Activated T-cell treated with anti-CD3 and anti-CD28 coated beads for 24 hours (primary cell): ENCODE results near the gene FUT8.
A peak's percentile ranks its signal among the peaks of the same experiment; 100 is the strongest.

ENCODE experiments used
- DNase-seq: peaks from one replicate; pipeline ENCODE4 v3.0.0-alpha.2; 2020; ENCODE audit warnings: low read depth

FUT8 gene

DNA sequence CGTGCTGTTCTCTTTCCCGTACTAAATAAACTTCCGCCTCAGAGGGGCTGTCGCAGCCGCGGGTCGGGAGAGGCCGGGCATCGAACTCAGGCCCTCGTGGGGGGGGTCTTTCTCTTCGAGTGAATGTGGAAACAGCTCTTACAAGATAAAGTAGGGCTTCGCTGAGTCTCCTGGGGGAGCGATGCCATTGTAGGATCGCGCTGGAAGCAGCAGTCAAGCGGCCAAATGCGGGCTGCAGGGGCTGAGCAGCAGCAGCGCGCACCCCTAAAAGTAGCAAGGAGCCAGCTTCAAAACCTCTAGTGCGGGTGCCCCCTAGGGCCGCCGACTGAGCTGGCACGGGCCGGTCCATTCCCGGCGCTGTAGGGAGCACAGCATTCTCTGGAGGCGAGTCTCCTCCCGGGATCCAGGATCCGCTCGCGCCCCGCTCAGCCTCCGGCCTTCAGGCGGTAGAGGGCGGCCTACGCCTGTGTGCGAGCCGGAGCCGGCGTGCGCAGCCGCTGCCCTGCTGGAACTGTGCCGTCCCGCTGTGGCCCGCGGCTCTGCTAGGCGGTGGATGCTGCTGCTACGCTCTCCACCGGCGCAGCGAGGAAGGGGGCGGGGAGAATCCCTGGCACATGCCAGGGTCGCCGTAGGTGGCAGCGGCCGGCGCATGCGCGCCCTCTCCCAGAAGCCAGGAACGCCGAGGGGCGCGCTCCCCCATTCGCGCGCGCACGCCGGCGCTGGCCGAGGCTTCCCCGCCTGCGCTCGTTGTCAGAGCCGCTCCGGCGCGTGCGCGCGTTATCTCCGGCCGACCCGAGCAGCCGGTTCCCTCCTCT lies at the start of gene FUT8:
TSS of gene FUT8 (plus strand) at position 699 of the 815 bp plus-strand sequence. CDS start 148,834 bp downstream, outside the sequence.
- peak; percentile 94 for DNase-seq

DNA sequence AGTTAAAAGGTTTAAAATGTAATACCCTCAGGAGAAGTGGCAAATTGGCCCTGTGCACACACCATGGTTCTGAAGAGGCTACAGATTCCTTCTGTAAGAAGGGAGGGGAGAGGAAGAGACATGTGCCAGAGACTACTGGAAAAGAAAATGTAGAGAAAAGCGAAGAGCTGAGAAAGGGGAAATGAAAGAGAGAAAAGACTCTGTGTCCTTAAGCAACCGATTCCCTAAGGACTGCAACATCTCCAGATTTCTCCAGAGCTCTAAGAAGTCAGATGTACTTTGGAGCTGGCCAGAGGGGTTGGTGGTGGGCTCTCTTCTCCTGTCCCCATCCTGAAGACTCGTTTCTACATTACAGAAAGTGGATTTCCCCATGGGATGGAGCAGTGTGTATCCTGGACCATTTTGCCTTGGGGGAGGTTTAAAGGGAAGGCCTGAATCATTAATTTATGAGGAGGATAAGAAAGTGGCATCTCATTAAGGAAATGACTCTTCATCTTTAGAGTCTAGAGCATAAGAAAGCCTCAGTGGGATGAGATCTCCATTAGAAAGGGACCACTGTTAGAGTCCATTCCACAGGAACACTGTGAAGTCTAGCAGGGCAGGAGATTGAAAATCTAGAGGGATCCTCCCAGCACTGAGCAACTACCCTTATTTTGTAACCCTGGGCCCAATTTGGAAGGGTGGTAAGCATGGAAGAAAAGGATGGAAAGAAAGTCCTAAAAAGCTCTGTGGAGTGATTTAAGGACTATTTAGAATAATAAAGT lies 45.5 kb upstream of the FUT8 start:
- no peak for DNase-seq

DNA sequence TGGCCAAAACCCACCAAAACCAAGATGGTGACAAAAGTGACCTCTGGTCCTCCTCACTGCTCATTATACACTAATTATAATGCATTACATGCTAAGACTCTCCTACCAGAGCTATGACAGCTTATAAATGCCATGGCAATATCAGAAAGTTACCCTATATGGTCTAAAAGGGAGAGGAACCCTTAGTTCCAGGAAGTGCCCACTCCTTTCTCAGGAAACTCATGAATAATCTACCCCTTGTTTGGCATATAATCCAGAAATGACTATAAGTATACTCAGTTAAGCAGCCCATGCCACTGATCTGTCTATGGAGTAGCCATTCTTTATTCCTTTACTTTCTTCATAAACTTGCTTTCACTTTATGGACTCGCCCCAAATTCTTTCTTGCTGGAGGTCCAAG lies 43.0 kb upstream of the FUT8 start:
- DNase-seq = no peak

- no peak for DNase-seq
Measured at GRCh38 chr14:65370801-65371248, 41.7 kb upstream of the FUT8 start.

DNA sequence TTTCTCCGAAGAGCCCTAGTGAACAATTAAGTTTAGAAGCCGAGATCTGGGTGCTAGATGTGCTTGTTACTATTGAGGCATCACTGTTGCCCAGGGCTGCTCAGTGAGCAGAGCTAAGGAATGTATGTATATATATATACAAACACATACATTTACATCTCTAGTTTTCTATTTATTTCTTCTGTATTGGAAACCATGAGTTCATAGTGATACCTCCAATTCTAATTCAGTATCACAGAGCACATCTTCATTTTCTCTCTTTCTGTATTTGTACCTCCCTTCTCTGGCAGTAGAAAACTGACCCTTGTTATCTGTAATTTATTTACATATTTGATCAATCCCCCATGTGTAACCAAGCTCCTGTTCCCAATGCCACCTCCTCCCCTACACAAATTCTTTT lies 40.7 kb upstream of the FUT8 start:
- DNase-seq = no peak

GRCh38 chr14:65373016-65373670 lies 39.4 kb upstream of the FUT8 start:
- no peak for DNase-seq

GRCh38 chr14:65373671-65374039 lies 38.9 kb upstream of the FUT8 start:
- no peak for DNase-seq

GRCh38 chr14:65377576-65377975 lies 35.0 kb upstream of the FUT8 start:
- DNase-seq = no peak

DNA sequence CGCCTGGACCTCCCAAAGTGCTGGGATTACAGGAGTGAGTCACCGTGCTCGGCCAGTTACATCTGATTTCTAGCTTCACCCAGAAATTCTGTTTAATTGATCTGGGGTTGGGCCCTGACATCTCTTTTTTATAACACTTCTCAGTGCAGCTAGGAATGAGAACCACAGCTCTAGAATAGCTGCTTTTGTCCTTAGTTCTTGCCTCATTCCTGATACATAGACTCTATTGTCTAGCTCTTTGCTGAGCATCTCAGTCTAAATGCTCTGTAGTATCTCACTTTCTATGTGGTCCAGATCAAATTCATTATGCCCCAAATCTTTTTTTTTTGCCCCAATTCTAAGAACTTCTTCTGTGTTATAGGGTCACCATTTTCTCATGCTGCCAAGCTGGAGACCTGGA lies 29.9 kb upstream of the FUT8 start:
- DNase-seq = no peak

- DNase-seq = no peak
Measured at GRCh38 chr14:65387171-65387570, 25.4 kb upstream of the FUT8 start.

DNA sequence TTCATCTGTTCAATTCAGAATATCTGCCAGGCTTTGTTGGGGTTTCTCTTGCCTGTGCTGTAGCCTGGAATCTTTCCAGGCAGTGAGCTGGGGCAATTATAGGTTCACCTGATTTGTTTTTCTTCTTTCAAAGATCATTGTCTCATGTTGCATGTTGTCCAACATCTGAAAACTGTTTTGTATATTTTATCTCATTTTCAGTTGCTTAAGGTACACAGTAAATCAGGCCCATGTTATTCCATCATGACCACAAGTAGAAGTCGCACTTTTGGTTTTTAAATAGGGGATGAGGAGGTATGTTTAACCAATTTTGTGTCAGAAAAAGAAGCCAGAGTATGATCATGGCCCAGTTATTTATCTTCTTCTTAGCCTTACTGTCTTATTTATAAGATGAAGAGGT lies 24.9 kb upstream of the FUT8 start:
- DNase-seq = no peak

DNA sequence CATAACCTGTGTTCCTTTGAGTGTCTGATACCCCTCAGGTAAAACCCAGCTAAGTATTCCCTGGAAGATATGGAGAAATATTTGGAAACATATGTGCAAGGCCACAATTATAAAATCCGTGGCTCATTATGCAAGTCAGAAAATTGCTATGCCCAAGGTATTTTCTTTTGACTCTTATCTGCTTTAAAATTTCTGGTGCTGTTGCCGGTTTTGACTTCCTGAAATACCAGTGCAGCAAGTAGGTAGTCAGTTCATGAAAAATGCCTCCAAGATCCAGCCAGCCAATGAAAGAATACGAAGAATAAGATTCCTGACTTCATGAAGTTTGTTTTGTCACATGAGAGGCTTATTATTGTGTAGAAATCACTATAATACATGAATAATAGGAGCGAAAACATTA lies 20.2 kb upstream of the FUT8 start:
- DNase-seq = no peak

GRCh38 chr14:65396082-65396910 lies 16.2 kb upstream of the FUT8 start:
- DNase-seq = no peak

GRCh38 chr14:65403231-65403630 lies 9.3 kb upstream of the FUT8 start:
- DNase-seq = no peak

DNA sequence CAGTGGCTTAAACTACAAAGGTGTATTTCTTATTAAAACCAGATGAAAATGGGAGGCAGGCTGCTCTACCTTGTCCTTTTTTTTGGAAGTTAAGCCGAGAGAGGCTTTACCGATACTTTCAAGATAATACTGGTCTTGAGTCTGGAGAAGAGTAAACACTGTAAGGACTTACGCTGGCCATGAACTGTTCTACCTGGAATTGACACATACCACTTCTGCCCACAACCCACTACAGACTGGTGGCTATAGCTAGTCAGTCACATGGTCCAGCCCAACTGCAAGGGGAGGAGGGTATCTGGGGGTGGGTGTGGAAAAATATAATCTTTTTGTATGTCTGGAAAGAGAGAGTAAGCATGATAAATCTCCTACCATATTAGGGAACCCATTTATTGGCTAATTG lies 4.4 kb upstream of the FUT8 start:
- DNase-seq = no peak

- no peak for DNase-seq
Measured at GRCh38 chr14:65410640-65411039, 1.9 kb upstream of the FUT8 start.

- peak; percentile 75 for DNase-seq
Measured at GRCh38 chr14:65411656-65412031, 886 bp upstream of the FUT8 start.

- DNase-seq = no peak
Measured at GRCh38 chr14:65412856-65413738, 567 bp downstream of the FUT8 start.

GRCh38 chr14:65413739-65414045 lies 1.2 kb downstream of the FUT8 start:
- DNase-seq = peak; percentile 4

DNA sequence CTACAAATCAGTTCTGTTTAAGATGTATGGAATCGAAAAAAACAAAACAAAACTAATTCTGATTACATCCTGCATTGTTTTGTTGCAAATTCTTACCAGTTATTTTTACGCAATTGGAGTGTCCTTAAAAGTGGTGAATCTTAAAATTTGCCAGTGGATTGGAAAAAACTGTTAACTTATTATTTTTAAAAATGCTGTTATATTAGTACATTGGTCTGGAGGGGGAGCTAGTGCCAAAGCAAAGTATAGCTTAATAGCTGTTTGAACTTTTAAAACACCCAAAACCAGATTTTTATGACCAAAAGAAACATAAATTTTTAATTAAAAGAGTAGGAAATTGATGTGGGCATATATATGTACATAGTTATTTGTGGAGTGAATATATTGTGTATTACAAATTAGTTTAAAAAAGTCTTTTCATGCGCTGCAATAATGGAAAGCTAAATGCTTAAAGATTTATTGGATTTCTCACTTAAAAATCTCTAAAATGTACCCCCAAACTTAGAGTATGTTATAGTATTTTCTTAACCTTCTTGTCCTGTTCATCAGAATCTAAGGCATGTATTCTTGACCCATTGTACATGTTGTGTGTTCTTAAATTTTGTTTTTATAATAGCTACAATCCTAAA lies 2.5 kb downstream of the FUT8 start:
- DNase-seq = no peak

- DNase-seq = no peak
Measured at GRCh38 chr14:65415613-65416012, 3.1 kb downstream of the FUT8 start.
